NCI-H446 (cell line): ENCODE data around the gene CAMK1D.

ENCODE experiments used
- DNase-seq, 2 experiments: peaks; one replicate each; lab custom pipeline; 2025; lab: John Stamatoyannopoulos, UW

The CAMK1D gene

DNA sequence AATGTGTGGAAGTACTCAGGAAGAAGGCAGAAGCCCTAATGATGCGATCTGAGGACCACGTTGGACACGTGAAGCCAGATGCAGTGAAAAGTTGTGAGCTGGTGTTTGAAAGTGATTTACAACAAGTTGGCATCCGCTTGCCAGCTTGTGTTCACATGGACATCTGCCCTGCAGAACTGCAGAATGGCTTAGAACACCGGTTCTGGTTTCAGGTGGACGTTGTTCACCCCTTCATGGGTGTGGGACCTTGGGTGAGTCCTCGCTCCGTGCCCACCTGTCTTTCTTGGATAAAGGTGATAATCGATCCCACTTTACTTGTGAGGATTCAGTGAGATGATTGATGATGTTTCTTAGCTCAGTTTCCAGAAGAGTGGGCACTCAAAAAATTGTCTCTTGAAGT is 53.8 kb downstream of the CAMK1D start:
- DNase-seq, result no peak

GRCh38 chr10:12405342-12406320 is 56.3 kb downstream of the CAMK1D start:
- DNase-seq, result no peak

GRCh38 chr10:12406764-12407400 is 57.5 kb downstream of the CAMK1D start:
- no peak for DNase-seq

DNA sequence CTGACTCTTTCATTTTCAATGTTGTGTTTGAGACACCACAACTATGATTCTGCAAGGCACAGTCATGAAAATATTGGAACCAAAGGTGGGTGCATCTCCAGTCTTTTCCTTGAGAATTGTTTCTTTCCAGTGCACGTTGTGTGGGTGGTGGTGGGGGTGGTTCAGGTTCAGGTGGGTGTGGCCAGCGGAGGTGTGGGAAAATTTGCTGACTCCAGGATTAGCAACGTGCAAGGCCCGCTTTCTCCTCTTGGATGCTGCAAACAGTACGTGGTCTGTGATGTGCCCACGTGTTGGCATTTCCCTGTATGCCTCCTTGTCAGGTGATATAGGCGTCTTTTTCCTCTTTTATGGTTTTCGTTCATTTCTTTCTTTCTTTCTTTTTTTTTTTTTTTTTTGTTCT is 59.1 kb downstream of the CAMK1D start:
- DNase-seq, result no peak

GRCh38 chr10:12409161-12409560 is 59.8 kb downstream of the CAMK1D start:
- DNase-seq, result no peak

- no peak for DNase-seq
Measured at GRCh38 chr10:12409613-12410012, 60.3 kb downstream of the CAMK1D start.

DNA sequence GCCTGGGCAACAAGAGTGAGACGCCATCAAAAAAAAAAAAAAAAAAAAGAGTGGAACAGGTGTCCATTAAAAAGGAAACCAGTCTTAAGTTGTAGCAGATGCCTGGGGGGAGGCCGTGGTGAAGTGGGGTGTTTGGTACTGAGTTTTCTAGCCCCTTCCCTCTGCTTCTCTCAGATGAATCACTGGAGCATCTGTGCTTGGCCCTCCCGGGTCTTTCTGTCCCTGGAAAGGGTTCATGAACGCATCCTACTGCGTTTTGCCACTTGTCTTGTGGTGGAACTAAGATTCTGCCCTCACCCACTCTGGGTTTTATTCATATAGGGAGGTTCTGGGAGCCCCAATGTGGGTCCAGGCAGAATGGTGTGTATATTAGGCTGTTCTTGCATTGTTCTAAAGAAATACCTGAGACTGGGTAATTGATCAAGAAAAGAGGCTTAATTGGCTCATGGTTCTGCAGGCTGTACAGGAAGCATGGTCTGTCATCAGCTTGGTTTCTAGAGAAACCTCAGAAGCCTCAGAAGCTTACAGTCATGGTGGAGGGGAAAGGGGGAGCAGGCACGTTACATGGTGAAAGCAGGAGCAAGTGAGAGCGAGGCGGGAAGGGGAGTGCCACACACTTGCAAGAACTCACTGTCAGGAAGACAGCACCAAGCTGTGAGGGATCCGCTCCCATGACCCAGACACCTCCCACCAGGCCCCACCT is 63.5 kb downstream of the CAMK1D start:
- DNase-seq, result no peak

GRCh38 chr10:12413369-12413711 is 64.0 kb downstream of the CAMK1D start:
- DNase-seq, result no peak

DNA sequence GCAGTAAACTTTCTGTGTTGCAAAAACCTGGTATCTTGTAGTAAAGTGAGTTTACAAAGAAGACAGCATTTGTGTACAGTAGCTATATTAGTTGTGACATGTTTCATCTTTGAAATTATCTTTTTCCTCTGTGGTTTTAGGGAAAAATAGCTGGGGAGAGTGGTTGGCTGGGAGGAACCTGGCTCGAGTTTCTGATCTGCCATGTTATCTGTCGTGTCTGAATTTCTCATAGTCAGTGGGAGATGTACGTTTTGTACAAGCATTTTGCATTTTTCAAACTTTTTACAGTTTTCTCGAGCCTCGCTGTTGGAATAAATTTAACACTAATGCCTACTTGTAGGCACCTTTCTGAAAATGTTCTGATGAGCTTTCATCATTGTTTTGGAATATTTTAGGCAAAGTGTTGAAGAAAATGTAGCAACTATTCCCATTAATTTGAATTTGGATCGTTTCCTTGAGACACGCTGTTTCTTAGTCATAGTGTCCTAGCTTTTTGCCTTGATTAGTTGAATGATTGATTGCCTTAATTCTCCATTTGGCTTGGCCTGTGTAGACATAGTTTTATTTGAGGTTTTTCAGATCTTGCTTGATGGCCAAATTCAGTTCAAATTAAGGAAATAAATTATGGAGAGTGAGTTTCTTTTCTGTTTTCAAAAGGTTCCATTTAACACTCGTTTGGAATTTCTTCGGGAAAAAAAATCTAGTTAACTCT is 65.1 kb downstream of the CAMK1D start:
- peak in 1 of 2 experiments; percentile 15 for DNase-seq

DNA sequence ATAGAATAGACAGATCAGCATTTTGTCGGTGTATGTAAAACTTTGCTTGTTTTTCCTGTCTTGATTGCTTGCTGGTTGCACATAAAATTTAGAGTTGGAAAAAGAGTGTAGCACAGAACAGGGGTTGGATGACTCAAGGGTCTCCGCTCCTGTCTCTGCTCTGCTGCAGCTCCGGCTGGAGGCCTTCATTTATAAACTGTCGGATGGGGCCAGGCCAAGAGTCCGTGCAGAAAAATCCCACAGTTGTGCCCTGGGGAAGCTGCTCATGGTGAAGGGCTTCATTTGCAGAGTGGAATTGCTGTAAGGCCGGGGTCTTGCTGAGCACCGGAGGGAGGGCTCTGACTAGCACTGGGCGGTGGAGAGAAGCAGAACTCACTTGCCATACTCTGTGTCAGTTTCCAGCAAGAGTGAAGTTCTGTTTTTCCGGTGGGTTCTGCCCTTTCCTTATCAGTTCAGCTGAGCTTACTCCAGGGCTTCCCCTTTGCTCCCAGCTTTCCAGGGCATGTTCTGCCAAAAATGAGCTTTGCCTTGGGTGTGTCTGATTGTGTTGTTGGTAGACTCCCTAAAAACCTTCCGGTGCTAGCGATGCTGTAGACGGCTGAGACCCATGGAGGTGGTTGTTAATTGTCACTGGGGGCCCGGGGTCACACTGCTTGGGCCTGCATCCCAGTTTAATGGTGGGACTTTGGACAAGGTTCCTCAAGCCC is 67.2 kb downstream of the CAMK1D start:
- no peak for DNase-seq

GRCh38 chr10:12417331-12417730 is 68.0 kb downstream of the CAMK1D start:
- no peak for DNase-seq

- no peak for DNase-seq
Measured at GRCh38 chr10:12418000-12418399, 68.7 kb downstream of the CAMK1D start.

- DNase-seq, result no peak
Measured at GRCh38 chr10:12418725-12419261, 69.4 kb downstream of the CAMK1D start.

DNA sequence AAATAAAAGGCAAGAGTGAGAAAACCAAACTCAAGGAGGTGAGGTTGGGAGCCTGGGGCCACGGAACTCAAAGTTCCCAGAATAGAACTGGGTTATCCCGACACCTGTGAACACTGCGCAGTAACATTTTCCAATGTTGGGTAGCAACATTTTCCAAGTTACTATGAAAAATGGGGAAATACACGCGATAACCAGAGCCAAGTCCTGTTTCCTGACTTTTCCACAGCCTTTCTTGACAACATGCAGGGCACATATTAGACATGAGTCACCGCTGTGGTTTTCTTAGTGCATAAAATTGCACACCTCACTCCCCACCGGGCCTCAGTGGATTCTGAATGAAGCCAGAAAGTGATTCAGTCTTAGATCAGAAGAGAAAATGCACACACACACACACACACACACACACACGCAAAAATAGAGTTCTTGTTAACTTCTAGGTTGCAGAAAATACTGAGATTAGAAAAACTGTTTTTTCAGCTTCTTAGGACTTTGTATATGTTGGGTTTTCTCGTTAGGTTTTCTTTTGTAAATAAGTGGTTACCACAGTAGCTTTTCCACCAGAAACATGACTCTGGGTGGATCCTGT is 70.0 kb downstream of the CAMK1D start:
- no peak for DNase-seq

- no peak for DNase-seq
Measured at GRCh38 chr10:12420530-12421120, 71.3 kb downstream of the CAMK1D start.

- DNase-seq, result no peak
Measured at GRCh38 chr10:12422189-12422588, 72.8 kb downstream of the CAMK1D start.

DNA sequence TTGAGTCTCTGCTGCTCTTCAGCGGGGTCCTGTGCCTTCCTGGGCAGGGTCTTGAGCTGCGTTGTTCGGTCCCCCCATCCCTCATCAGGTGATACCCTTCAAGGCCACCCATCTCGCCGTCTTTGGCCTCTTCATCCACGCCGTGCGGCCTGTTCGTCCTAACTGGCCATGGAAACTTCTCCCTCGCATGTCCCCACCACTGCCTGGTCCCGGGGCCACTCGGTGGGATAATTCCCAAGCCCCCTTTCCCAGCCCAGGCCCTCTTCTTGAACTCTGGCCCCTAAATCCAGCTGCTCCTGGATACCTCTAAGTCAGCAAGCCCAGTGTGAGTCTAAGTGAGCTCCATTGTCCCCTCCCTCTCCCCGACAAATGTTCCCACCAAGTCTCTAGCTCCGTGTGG is 74.5 kb downstream of the CAMK1D start:
- no peak for DNase-seq

DNA sequence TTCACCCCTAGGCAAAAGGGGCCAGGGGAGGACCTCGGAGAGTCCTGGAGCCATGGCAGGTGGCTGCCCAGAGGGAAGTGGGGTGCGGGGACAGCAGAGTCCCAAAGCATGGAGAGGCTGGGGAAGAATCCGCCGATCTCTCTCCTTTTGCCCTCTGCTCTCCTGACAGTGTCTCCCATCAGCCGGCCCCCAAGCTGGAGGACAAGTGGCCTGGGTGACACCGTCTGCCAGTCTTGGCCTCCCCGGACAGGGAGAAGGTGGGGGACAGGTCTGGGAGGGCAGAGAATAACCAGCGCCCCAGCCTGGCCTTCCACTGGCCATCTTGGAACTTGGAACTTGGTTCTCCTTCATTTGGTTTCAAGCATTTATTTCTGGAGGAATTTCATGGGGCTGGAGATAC is 77.9 kb downstream of the CAMK1D start:
- DNase-seq, result no peak

DNA sequence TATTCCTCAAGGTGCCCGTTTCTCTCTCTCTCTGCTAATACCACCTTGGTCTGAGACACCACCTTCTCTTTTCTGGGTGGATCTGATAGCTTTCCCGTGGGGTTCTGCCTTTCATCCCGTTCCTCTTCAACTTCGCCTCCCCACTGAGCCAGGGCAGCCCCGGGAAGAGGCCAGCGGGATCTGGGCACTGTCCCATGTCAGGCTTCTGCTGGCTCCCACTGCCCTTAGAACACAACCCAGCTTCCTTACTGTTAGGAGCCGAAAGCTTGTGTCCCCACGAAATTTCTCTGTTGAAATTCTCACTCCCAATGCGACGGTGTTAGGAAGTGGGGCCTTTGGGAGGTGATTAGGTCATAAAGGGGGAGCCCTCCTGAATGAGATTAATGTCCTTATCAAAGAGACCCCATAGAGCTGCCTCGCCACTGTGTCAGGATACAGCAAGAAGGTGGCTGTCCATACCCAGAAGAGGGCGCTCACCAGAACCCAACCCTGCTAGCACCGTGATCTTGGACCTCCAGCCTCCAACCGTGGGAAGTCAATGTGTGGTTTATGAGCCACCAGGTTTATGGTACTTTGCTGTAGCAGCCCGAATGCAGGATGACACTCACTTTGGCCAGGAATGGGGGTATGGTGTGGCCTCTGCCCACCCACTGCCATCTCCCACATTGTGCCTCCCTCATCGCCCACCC is 79.2 kb downstream of the CAMK1D start:
- no peak for DNase-seq
